Measurements from ENCODE around the gene TMEM132D. TPM values are rescaled to one million over a fixed set of nuclear protein-coding genes. Genes with fewer than 3 reads are reported as not detected.

TMEM132D gene
- total and polyA plus RNA-seq, 2 of the 4 experiments (the other 2 are of a cell fraction), result not detected

- Histone ChIP-seq H2AK5ac (ENCODE audit: low read depth, low read length) (no peak overlapping the region), H3K27ac (ENCODE audit: insufficient read depth, low read length) (no peak overlapping the region), H3K4me3 (ENCODE audit: insufficient read depth, low read depth, low read length) (no peak overlapping the region), H3K36me3 (ENCODE audit: control insufficient read depth, insufficient read depth, low read length) (no peaks in the 10 kb centered on the region), H3K4me1 (ENCODE audit: control insufficient read depth, insufficient read depth, low read length) (no peaks in the 10 kb centered on the region), H2BK5ac (ENCODE audit: low read depth, low read length, poor library complexity, severe bottlenecking) (no peak overlapping the region), H3K14ac (replicated peaks; ENCODE audit: low read depth, low read length) (no peak overlapping the region), H3K9me1 (ENCODE audit: insufficient read depth, low read length) (no peaks in the 10 kb centered on the region), H3K18ac (ENCODE audit: low read depth, low read length) (no peak overlapping the region), H4K5ac (ENCODE audit: low read depth, low read length) (no peak overlapping the region), H2AK9ac (replicated peaks; ENCODE audit: low read depth, low read length, poor library complexity) (no peak overlapping the region), H4K8ac (ENCODE audit: low read depth in 2 of 2, low read length in 2 of 2) (no peak overlapping the region), H3K9ac (ENCODE audit: low read depth, low read length) (no peak overlapping the region), H3K4me2 (ENCODE audit: low read depth, low read length) (no peak overlapping the region), H3K79me1 (ENCODE audit: low read depth in 1 of 2, low read length in 2 of 2) (no peaks in the 10 kb centered on the region), H3K23ac (ENCODE audit: low read depth, low read length) (no peak overlapping the region), H3K9me3 (ENCODE audit: control insufficient read depth, insufficient read depth, low read length) (peaks cover 17% of the 10 kb centered on the region), H3K4ac (ENCODE audit: low read depth, low read length) (no peak overlapping the region), H2BK15ac (ENCODE audit: low read depth, low read length) (no peak overlapping the region), H2BK120ac (ENCODE audit: low read depth, low read length) (no peak overlapping the region), H3K56ac (ENCODE audit: extremely low read depth, insufficient read depth, low read length) (no peak overlapping the region), H4K91ac (ENCODE audit: insufficient read depth, low read depth, low read length) (no peak overlapping the region), H4K20me1 (ENCODE audit: insufficient read depth, low read length) (no peaks in the 10 kb centered on the region), H2BK20ac (ENCODE audit: low read depth, low read length) (no peak overlapping the region), H2AFZ (replicated peaks; ENCODE audit: low read length, poor library complexity) (no peak overlapping the region), H3K27me3 (ENCODE audit: control insufficient read depth, insufficient read depth, low read length) (no peaks in the 10 kb centered on the region)
- POLR2A ChIA-PET (ENCODE audit: unreplicated experiment), result no interaction called here
- WGBS, 2 experiments (ENCODE audit: extremely low coverage in 2 of 2, insufficient read length in 1 of 2), result 91% methylated on average over 4 of the region's 14 CpGs; no CpG with 5 or more reads in 1 of the 2 experiments
- no peak for DNase-seq
- dilution Hi-C loops (cut with HindIII; ENCODE audit: low sequenced_read_pairs, unreplicated experiment), result no loop called here
- in situ Hi-C loops (cut with MboI; ENCODE audit: low sequenced_read_pairs), result no loop called here
- TF ChIP-seq ELK1 (IDR thresholded peaks at IDR 0.05; ENCODE audit: borderline replicate concordance, low read depth, low read length) (no peak), CTCF (conservative IDR thresholded peaks at IDR 0.05; ENCODE audit: low read depth, low read length) (no peak), MAZ (IDR thresholded peaks at IDR 0.05; ENCODE audit: borderline replicate concordance, low read depth, low read length) (no peak), CEBPB (IDR thresholded peaks at IDR 0.05; ENCODE audit: low read depth, low read length) (no peak), RCOR1 (IDR thresholded peaks at IDR 0.05; ENCODE audit: insufficient replicate concordance, low read length) (no peak)
- ATAC-seq (ENCODE audit: low read depth), result no peak
- no TSS peak for BruUV-seq (replicated peaks)
- CTCF ChIA-PET, result no interaction called here
- intact Hi-C loops (cut with micrococcal nuclease), result no loop called here
These were observed 113.9 kb downstream of the TMEM132D start for GRCh38 chr12:129789921-129790320.
